IPS-15b (cell line): ENCODE results near the gene NPAS4.
A peak's percentile ranks its signal among the peaks of the same experiment; 100 is the strongest.
"Not testable (repeated sequence)": the region's sequence is repeated elsewhere in the genome, so short reads cannot be mapped to it uniquely, and the experiment has no call there.

Experiments used
- H3K27me3 ChIP-seq: one replicate; pipeline ENCODE4 v1.6.1; 2013; ENCODE audit warnings: low read length; ENCODE audit not compliant: control insufficient read depth, insufficient read depth
- H3K36me3 ChIP-seq: one replicate; pipeline ENCODE4 v1.6.1; 2013; ENCODE audit warnings: low read length; ENCODE audit not compliant: control insufficient read depth, insufficient read depth
- H3K4me1 ChIP-seq: one replicate; pipeline ENCODE4 v1.6.1; 2013; ENCODE audit warnings: mild to moderate bottlenecking, low read length; ENCODE audit not compliant: control insufficient read depth, insufficient read depth
- H3K4me3 ChIP-seq: one replicate; pipeline ENCODE4 v1.5.1; 2013; ENCODE audit warnings: low read depth, low read length
- H3K9ac ChIP-seq: one replicate; pipeline ENCODE4 v1.6.1; 2013; ENCODE audit warnings: low read depth, mild to moderate bottlenecking, low read length
- H3K9me3 ChIP-seq: one replicate; pipeline ENCODE4 v1.6.1; 2013; ENCODE audit warnings: mild to moderate bottlenecking, low read length; ENCODE audit not compliant: control insufficient read depth, insufficient read depth

Gene NPAS4

GRCh38 chr11:66462911-66463310 lies 42.1 kb downstream of the NPAS4 start:
- no peak overlapping the region for H3K9ac ChIP-seq
- no peaks in the 10 kb centered on the region for H3K36me3 ChIP-seq
- no peaks in the 10 kb centered on the region for H3K9me3 ChIP-seq
- peaks cover 10% of the 10 kb centered on the region for H3K4me1 ChIP-seq
- H3K4me3 ChIP-seq, result no peak overlapping the region
- no peaks in the 10 kb centered on the region for H3K27me3 ChIP-seq

GRCh38 chr11:66464116-66464515 lies 43.3 kb downstream of the NPAS4 start:
- H3K4me3 ChIP-seq, H3K27me3 ChIP-seq, H3K9me3 ChIP-seq, H3K9ac ChIP-seq, H3K36me3 ChIP-seq, H3K4me1 ChIP-seq: not testable (repeated sequence)

GRCh38 chr11:66464916-66465315 lies 44.1 kb downstream of the NPAS4 start:
- H3K36me3 ChIP-seq, result peaks cover under 1% of the 10 kb centered on the region
- H3K27me3 ChIP-seq, result no peaks in the 10 kb centered on the region
- H3K9me3 ChIP-seq, result no peaks in the 10 kb centered on the region
- peaks cover 10% of the 10 kb centered on the region for H3K4me1 ChIP-seq
- no peak overlapping the region for H3K9ac ChIP-seq
- peak overlapping the region; percentile 30 for H3K4me3 ChIP-seq

GRCh38 chr11:66465373-66466224 lies 44.8 kb downstream of the NPAS4 start:
- H3K4me1 ChIP-seq, result peaks cover 10% of the 10 kb centered on the region
- H3K9me3 ChIP-seq, result no peaks in the 10 kb centered on the region
- H3K9ac ChIP-seq, result no peak overlapping the region
- H3K36me3 ChIP-seq, result peaks cover 4% of the 10 kb centered on the region
- H3K27me3 ChIP-seq, result no peaks in the 10 kb centered on the region
- H3K4me3 ChIP-seq, result peak overlapping the region; percentile 66

GRCh38 chr11:66466225-66467033 lies 45.6 kb downstream of the NPAS4 start, which contains the start of gene PELI3:
Gene PELI3 (plus strand): TSS chr11:66466905. CDS start chr11:66468129, 1,224 bp downstream.
- Histone ChIP-seq H3K9me3 (no peaks in the 10 kb centered on the region), H3K4me3 (peak within 1 kb of the TSS; percentile 66), H3K4me1 (peaks cover 10% of the 10 kb centered on the region), H3K9ac (no peak within 1 kb of the TSS), H3K27me3 (no peaks in the 10 kb centered on the region), H3K36me3 (peaks cover 4% of the 10 kb centered on the region)

GRCh38 chr11:66467034-66467659 lies 46.3 kb downstream of the NPAS4 start:
- Histone ChIP-seq H3K36me3 (peaks cover 4% of the 10 kb centered on the region), H3K27me3 (no peaks in the 10 kb centered on the region), H3K4me3 (peak overlapping the region; percentile 40), H3K9ac (no peak overlapping the region), H3K9me3 (no peaks in the 10 kb centered on the region), H3K4me1 (peaks cover 10% of the 10 kb centered on the region)

- H3K9me3 ChIP-seq, result no peaks in the 10 kb centered on the region
- H3K9ac ChIP-seq, result no peak overlapping the region
Observed at GRCh38 chr11:66467756-66468155, 46.9 kb downstream of the NPAS4 start.

GRCh38 chr11:66468691-66469090 lies 47.9 kb downstream of the NPAS4 start:
- peaks cover 4% of the 10 kb centered on the region for H3K36me3 ChIP-seq
- no peak overlapping the region for H3K9ac ChIP-seq
- no peaks in the 10 kb centered on the region for H3K9me3 ChIP-seq
- no peak overlapping the region for H3K4me3 ChIP-seq
- no peaks in the 10 kb centered on the region for H3K27me3 ChIP-seq
- peaks cover 10% of the 10 kb centered on the region for H3K4me1 ChIP-seq

More at GRCh38 chr11:66467756-66468155, 46.9 kb downstream of the NPAS4 start:
- Histone ChIP-seq H3K4me1 (peaks cover 10% of the 10 kb centered on the region), H3K27me3 (no peaks in the 10 kb centered on the region), H3K4me3 (peak overlapping the region; percentile 40), H3K36me3 (peaks cover 4% of the 10 kb centered on the region)

- Histone ChIP-seq H3K36me3 (peaks cover 4% of the 10 kb centered on the region), H3K9me3 (no peaks in the 10 kb centered on the region), H3K4me3 (no peak overlapping the region), H3K4me1 (peaks cover 10% of the 10 kb centered on the region), H3K27me3 (no peaks in the 10 kb centered on the region), H3K9ac (no peak overlapping the region)
Observed at GRCh38 chr11:66469441-66469840, 48.6 kb downstream of the NPAS4 start.

GRCh38 chr11:66470015-66470414 lies 49.2 kb downstream of the NPAS4 start:
- Histone ChIP-seq H3K9me3 (no peaks in the 10 kb centered on the region), H3K4me1 (peaks cover 6% of the 10 kb centered on the region), H3K27me3 (no peaks in the 10 kb centered on the region), H3K36me3 (peaks cover 4% of the 10 kb centered on the region), H3K4me3 (no peak overlapping the region), H3K9ac (no peak overlapping the region)

GRCh38 chr11:66471142-66471541 lies 50.3 kb downstream of the NPAS4 start:
- Histone ChIP-seq H3K9me3 (no peaks in the 10 kb centered on the region), H3K36me3 (peaks cover 7% of the 10 kb centered on the region), H3K4me1 (peaks cover 2% of the 10 kb centered on the region), H3K9ac (no peak overlapping the region), H3K27me3 (no peaks in the 10 kb centered on the region), H3K4me3 (no peak overlapping the region)
